ENCODE measurements around the gene EFCAB7.

GRCh38 chr1:63498106-63498505, 25.2 kb upstream of the EFCAB7 start:
- TF ChIP-seq CTCF (IDR thresholded peaks at IDR 0.05) (no peak), EZH2phosphoT487 (IDR thresholded peaks at IDR 0.05) (no peak)
